ENCODE measurements around the gene OVCA2.

Gene OVCA2

DNA sequence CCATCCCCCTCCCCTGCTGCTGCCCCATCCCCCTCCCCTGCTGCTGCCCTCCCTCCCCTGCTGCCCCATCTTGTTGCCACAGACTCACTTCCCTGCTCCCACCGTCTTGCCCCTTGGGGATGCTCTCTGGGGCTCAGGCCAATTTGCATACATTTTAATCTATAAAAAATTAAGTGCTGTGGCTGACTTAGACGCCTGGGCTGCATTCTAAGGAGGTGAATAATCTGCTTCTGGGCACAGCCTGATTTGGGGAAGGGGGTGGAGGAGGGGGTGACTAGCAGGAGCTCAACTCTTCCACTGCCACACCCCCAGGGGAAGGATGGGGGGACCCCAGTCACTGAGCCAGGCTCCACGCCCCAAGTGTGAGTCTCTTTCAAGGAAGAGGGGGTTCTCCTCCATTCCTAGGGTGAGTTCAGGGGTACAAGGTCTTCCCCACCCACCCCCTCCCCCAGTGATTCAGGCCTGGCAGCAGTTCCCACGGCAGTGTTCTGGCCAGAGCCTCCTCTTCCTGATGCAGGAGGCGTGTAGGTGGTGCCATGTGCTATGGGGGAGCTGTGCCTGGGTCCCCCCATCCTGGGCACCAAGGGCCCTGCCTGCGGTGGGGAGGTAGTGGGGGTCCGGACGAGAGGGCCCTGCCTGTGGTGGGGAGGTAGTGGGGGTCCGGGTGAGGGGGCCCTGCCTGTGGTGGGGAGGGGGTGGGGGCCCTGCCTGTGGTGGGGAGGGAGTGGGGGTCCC lies 6.8 kb upstream of the OVCA2 start:
- DNase-seq (ENCODE audit: low spot score), result no peak

DNA sequence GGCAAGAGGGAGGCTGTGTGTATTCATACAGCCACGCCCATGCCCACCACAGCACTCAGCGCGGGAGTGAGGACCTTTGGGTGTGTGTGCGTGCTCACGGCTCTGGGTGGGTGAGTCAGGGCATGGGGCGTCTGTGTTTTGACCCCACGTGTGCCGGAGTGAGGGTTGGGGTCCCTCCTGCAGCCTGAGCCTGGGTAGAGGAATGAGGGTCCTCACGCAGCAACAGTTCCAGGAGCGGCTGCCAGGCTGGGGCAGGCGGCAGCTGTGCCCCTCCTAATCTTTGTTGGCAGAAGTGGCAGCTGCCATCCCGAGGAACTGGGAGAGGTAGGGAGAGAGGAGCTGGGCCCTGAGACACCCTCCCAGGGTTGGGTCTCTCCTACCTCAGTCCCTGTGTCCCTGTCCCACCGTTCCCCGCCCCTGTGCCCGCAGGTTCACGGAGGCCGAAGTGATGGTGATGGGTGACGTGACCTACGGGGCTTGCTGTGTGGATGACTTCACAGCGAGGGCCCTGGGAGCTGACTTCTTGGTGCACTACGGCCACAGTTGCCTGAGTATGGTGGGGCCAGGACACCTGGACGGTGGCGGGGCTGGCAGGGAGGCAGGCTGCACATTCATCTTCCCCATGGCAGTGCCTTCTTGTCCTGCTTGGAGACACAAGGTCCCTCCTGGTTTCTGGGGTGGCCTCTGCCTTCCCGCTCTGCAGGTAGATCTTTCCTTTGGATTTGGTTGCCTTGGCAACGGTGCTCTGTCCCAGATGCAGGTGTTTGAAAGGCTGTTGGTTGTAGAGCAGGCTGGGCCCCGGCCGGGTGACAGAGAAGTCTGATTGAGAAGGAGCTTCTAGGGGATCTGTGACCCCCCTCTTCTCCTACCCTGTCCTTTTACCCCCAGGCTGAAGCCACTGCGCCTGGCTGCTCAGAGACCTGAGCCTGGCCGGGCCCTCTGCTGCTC lies 6.0 kb upstream of the OVCA2 start:
- DNase-seq (ENCODE audit: low spot score), result no peak

DNA sequence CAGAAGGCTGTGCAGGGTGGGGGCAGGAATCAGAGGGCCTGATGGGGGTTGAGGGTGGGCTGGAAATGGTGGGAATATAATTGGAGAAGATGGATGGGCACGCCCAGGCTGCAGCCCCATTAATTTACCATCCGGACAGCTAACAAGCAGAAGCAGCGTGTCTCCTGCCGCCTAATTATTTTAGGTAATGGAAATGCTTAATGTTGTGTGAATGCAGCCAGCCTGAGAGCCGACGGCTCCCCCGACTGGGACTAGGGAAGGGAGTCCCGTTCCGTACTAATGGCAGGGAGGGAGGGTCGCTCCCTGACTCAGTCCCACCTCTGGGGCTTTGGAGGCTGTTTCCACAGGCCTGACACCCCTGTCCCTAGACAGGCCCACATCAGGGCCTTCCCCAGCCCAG lies 4.7 kb upstream of the OVCA2 start:
- DNase-seq (ENCODE audit: low spot score), result no peak

DNA sequence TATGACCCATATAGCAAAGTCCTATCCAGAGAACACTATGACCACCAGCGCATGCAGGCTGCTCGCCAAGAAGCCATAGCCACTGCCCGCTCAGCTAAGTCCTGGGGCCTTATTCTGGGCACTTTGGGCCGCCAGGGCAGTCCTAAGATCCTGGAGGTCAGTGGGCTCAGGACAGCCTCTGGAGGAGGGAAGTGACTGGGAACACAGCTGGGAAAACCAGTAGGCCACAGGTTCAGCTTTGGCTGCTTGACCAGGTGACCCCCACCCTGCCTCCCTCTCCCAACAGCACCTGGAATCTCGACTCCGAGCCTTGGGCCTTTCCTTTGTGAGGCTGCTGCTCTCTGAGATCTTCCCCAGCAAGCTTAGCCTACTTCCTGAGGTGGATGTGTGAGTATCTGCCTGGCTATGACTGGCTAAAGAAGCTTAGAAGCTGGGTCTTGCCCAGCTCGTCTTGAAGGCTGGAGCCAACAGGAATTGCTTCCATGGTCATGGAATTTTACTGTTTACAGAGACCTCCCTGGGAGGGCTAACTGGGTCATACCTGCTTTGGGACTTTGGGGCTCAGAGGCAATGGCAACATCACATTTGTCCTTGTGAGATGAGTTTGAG lies 1.5 kb upstream of the OVCA2 start:
- no peak for DNase-seq (ENCODE audit: low spot score)

DNA sequence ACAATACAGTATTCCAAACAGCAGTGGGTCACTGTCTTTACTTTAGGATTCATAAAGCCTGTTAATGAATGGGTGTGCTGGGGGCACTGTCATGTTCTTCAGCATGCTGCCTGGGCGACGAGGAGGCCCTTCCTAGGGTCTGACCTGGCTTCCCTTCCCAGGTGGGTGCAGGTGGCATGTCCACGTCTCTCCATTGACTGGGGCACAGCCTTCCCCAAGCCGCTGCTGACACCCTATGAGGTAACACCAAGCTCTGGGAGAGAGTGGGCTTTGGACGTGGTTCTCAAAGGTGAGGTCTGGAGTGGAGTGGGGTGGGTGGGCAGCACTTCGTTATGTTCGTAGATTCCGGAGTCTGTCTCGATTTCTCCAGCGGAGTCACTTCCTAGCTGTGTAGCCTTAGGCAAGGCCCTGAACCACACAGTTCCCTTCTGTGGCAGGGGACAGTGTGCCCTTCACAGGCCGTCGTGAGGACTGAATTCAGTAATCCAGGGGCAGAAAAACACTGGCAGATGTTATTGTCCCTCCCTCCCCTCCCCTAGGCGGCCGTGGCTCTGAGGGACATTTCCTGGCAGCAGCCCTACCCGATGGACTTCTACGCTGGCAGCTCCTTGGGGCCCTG lies 771 bp upstream of the OVCA2 start:
- DNase-seq (ENCODE audit: low spot score), result no peak

DNA sequence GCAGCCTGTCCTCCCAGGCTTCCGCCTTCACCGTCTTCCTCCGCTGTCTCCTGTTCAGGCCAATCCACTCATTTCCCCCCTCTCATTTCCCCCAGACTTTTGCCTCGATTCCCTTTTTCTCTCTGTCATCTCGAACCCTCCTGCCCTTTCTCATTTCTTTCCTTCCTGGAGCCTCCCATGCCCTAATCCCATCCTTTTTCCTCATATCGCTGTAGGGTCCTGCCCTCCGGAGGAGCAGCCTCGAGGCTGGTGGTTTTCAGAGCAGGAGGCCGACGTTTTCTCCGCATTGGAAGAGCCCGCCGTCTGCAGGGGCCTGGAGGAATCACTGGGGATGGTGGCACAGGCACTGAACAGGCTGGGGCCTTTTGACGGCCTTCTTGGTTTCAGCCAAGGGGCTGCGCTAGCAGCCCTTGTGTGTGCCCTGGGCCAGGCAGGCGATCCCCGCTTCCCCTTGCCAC lies 597 bp downstream of the OVCA2 start:
- DNase-seq (ENCODE audit: low spot score), result no peak

GRCh38 chr17:2042933-2043332 lies 1.1 kb downstream of the OVCA2 start:
- DNase-seq (ENCODE audit: low spot score), result no peak

GRCh38 chr17:2043785-2044184 lies 2.0 kb downstream of the OVCA2 start:
- DNase-seq (ENCODE audit: low spot score), result no peak

DNA sequence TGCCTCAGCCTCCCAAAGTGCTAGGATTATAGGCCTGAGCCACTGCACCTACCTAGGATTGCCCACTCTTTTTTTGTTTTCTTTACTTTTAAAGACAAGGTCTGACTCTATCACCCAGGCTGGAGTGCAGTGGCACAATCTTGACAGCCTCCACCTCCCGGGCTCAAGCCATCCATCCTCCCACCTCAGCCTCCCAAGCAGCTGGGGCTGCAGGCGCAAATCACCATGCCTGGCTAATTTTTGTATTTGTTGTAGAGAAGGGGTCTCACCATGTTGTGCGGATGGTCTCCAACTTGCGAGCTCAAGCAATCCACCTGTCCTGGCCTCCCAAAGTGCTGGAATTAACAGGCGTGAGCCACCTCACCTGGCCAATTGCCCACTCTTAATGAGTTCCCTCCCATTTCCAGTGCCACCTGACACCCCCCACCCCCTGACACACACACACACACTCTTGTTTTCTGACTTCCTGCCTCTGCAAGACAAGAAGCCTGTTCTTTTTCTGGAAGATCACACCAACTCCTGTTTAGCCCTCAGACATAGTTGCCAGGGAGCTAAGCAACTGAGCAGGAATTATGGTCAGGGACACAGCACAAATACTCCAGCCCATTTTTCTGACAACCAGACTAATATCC lies 2.6 kb downstream of the OVCA2 start:
- no peak for DNase-seq (ENCODE audit: low spot score)

GRCh38 chr17:2047590-2047989 lies 5.8 kb downstream of the OVCA2 start:
- no peak for DNase-seq (ENCODE audit: low spot score)

DNA sequence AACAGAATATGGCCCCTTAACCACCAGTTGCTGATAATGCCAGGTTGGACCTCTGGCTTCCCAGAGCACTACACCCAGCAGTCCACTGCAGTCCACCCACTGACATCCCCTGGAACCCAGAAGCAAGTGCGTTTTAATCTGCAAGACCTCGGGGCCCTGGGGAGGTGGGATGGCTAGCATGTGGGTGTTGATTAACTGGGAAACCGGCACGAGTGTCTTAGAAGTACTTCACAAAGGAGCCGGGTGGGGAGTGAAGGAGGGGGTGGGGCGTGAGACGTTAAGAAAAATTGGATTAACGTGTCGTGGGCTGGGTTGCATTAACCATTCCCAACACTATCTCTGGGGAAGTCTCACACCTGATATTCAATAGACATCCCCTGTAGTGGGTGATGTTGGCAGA lies 7.0 kb downstream of the OVCA2 start:
- no peak for DNase-seq (ENCODE audit: low spot score)

DNA sequence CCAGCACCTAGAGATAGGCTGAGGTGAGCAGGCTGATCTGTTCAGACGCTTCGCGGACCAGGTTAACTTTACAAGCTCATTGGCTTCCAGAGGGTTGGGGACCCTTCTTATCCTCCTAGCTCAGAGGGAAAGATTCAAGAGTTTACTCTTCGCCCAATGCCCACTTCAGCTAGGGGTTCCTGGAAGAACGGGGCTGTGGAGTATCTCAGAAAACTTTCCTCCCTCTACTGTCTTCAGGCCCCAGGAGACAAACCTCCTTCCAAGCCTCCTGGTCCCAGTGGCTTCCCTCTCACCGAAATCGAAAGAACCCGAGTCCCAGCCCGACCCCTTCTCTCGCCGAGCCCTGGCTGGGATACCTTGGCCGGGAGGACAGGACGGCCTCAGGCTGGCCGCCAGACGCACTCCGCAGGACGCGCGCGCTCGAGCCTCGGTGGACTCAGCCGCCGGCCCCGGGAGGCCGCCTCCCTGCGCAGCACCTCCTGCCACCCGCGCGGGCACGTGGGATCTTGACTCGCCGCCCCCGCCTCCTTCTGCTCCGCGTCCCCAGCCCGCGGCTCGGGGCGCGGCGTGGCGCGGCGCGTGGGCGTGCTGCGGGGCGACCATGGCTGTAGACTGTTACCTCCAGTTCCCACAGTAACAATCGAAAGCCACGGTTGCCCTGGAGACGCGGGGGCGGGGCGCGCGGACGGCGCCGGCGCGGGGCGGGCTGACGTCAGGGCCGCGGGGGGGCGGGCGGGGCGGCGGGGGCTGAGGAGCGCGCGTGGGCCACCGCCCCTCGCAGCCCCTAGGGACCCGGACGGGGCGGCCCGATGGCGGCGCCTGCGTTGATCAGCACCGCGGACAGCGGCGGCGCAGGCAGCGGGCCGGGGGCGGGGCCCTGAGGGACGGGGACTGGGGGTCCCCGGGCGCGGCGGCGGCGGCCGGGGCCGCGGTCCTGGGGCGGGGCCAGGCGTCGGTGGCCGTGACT lies 7.8 kb downstream of the OVCA2 start:
- DNase-seq (ENCODE audit: low spot score), result peak; percentile 92

DNA sequence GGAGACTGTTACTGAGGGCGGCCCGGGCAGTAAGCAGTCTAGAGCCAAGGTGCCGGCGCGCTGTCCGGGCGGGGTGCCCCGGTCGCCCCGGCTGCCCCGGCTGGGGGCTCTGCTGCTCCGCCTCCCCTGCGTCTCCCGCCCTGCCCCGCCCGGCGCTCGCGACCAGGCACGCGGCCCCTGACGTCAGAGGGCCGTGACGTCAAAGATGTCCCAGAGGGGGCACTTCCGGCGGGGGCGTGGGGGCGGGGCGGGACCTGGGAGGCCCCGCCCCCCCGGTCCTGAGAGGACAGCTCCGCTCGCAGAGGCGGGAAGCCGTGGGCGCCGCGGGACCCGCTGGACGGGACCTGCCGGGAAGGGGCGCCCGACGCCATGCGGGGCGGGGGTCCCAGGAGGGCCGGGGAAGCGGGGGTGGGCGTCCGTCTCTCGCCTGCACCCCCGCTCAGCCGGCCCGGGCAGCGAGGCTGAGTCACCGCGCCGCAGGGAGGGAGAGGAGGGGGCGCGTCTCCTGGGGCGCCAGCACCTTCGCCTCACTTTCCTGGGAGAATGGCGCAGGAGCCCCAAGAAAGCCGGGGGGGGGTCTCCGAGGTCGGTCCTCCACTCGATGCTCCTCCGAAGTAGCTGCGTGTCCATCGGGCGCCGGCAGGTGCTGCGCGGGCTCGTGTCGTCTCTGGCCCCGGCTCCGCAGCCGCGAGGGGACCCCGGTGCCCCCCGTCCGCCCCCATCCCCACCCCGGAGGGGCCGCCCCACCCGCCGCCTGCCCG lies 8.7 kb downstream of the OVCA2 start:
- DNase-seq (ENCODE audit: low spot score), result no peak

GRCh38 chr17:2051061-2051932 lies 9.5 kb downstream of the OVCA2 start:
- no peak for DNase-seq (ENCODE audit: low spot score)

DNA sequence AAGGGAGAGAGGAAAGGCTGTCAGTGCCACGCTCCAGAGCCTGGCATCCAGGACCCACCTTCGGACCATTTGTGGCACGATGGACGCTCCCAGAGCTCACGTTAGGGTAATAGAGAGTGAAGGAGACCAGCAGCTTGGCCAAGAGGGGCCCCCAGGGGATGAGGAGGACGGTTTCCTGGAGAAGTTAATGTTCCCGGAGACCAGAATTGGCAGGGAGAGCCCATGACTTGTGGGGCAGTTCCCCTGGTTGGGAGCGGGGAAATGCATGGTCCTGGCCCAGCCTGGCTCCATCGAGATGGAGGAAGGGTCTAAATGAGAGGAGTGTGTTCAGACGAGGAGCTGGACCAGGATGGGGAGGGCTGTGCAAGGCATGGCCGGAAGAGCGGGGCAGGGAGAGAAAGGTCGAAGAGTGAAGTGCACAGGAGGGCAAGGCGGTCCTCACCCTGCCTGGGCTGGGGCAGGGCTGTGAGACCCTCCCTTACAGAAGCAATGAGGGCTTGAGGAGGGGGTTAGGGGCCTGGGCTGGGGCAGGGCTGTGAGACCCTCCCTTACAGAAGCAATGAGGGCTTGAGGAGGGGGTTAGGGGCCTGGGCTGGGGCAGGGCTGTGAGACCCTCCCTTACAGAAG lies 10.2 kb downstream of the OVCA2 start:
- DNase-seq (ENCODE audit: low spot score), result no peak

- peak; percentile 81 for DNase-seq (ENCODE audit: low spot score)
These were observed 11.8 kb downstream of the OVCA2 start for GRCh38 chr17:2053380-2054261.

DNA sequence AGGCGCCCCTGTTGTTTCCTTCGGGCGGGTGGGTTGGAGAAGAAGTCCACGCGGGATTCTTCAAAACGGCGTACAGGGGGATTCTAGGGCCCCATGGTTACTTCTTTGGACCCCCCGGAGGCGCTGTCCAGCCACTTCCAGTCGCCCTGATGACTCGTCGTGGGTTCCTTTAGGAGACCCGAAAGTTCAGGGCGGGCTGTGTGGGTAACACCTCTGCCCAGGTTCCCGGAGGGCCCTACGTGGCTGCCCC lies 12.4 kb downstream of the OVCA2 start:
- DNase-seq (ENCODE audit: low spot score), result no peak

Data from left forelimb (tissue), 1 donor.